ENCODE results near the gene ZNF385B.

The ZNF385B gene

GRCh38 chr2:179661986-179662385 is 199.4 kb downstream of the ZNF385B start:
- Histone ChIP-seq H3K4me1 (ENCODE audit: control insufficient read depth in 1 of 2, insufficient read depth in 2 of 2, low read length in 2 of 2) (no peaks in the 10 kb centered on the region), H2BK12ac (ENCODE audit: low read length) (no peak overlapping the region), H2BK5ac (ENCODE audit: low read depth, low read length, poor library complexity) (no peak overlapping the region), H3K27ac (ENCODE audit: low read depth, low read length) (no peak overlapping the region), H4K91ac (ENCODE audit: low read depth, low read length) (no peak overlapping the region), H2BK120ac (ENCODE audit: insufficient read depth, low read length, poor library complexity) (no peak overlapping the region), H3K4me3 (ENCODE audit: low read depth, low read length) (no peak overlapping the region), H3K4ac (ENCODE audit: low read depth, low read length) (no peak overlapping the region), H3K36me3 (ENCODE audit: control insufficient read depth in 1 of 2, insufficient read depth in 2 of 2, low read length in 2 of 2) (no peaks in the 10 kb centered on the region), H3K4me2 (ENCODE audit: low read length) (no peak overlapping the region), H3K9ac (ENCODE audit: low read length) (no peak overlapping the region), H4K12ac (ENCODE audit: low read depth, low read length) (no peak overlapping the region), H3K14ac (ENCODE audit: low read length) (no peak overlapping the region), H4K8ac (ENCODE audit: low read depth, low read length) (no peak overlapping the region), H2AFZ (ENCODE audit: insufficient read depth, low read length, poor library complexity) (no peak overlapping the region), H3K79me2 (ENCODE audit: control insufficient read depth, insufficient read depth, low read length, poor library complexity) (no peaks in the 10 kb centered on the region), H3K27me3 (ENCODE audit: insufficient read depth, low read length) (no peaks in the 10 kb centered on the region), H3K23ac (ENCODE audit: low read length) (no peak overlapping the region), H2AK5ac (ENCODE audit: low read length) (no peak overlapping the region), H3K79me1 (ENCODE audit: low read length) (no peaks in the 10 kb centered on the region), H3K9me3 (ENCODE audit: insufficient read depth, low read depth, low read length) (no peaks in the 10 kb centered on the region), H3K18ac (ENCODE audit: low read length) (no peak overlapping the region)
- no peak for DNase-seq
- no CpG with 5 or more reads among the region's 1 CpG for WGBS (ENCODE audit: extremely low coverage, insufficient coverage, insufficient read length)

GRCh38 chr2:179657068-179657595 is 204.3 kb downstream of the ZNF385B start:
- Histone ChIP-seq H3K4me2 (ENCODE audit: low read length) (no peak overlapping the region), H2BK5ac (ENCODE audit: low read depth, low read length, poor library complexity) (no peak overlapping the region), H3K14ac (ENCODE audit: low read length) (no peak overlapping the region), H3K79me2 (ENCODE audit: control insufficient read depth, insufficient read depth, low read length, poor library complexity) (no peaks in the 10 kb centered on the region), H4K91ac (ENCODE audit: low read depth, low read length) (no peak overlapping the region), H3K27ac (ENCODE audit: low read depth, low read length) (no peak overlapping the region), H3K4me1 (ENCODE audit: control insufficient read depth in 1 of 2, insufficient read depth in 2 of 2, low read length in 2 of 2) (no peaks in the 10 kb centered on the region), H3K9ac (ENCODE audit: low read length) (no peak overlapping the region), H2AK5ac (ENCODE audit: low read length) (no peak overlapping the region), H3K9me3 (ENCODE audit: insufficient read depth, low read depth, low read length) (no peaks in the 10 kb centered on the region), H3K18ac (ENCODE audit: low read length) (no peak overlapping the region), H3K4ac (ENCODE audit: low read depth, low read length) (no peak overlapping the region), H4K8ac (ENCODE audit: low read depth, low read length) (no peak overlapping the region), H4K12ac (ENCODE audit: low read depth, low read length) (no peak overlapping the region), H3K79me1 (ENCODE audit: low read length) (no peaks in the 10 kb centered on the region), H3K4me3 (ENCODE audit: low read depth, low read length) (no peak overlapping the region), H3K27me3 (ENCODE audit: insufficient read depth, low read length) (no peaks in the 10 kb centered on the region), H2BK12ac (ENCODE audit: low read length) (no peak overlapping the region), H3K23ac (ENCODE audit: low read length) (no peak overlapping the region), H3K36me3 (ENCODE audit: control insufficient read depth in 1 of 2, insufficient read depth in 2 of 2, low read length in 2 of 2) (no peaks in the 10 kb centered on the region), H2AFZ (ENCODE audit: insufficient read depth, low read length, poor library complexity) (no peak overlapping the region), H2BK120ac (ENCODE audit: insufficient read depth, low read length, poor library complexity) (no peak overlapping the region)
- WGBS (ENCODE audit: extremely low coverage, insufficient coverage, insufficient read length), result no CpG with 5 or more reads among the region's 6 CpGs
- DNase-seq, result no peak

- Histone ChIP-seq H3K27me3 (ENCODE audit: insufficient read depth, low read length) (no peaks in the 10 kb centered on the region), H3K4me3 (ENCODE audit: low read depth, low read length) (no peak overlapping the region), H2BK12ac (ENCODE audit: low read length) (no peak overlapping the region), H2AFZ (ENCODE audit: insufficient read depth, low read length, poor library complexity) (no peak overlapping the region), H3K9me3 (ENCODE audit: insufficient read depth, low read depth, low read length) (no peaks in the 10 kb centered on the region), H3K14ac (ENCODE audit: low read length) (no peak overlapping the region), H4K91ac (ENCODE audit: low read depth, low read length) (no peak overlapping the region), H3K4me1 (ENCODE audit: control insufficient read depth in 1 of 2, insufficient read depth in 2 of 2, low read length in 2 of 2) (no peaks in the 10 kb centered on the region), H3K27ac (ENCODE audit: low read depth, low read length) (no peak overlapping the region), H3K79me2 (ENCODE audit: control insufficient read depth, insufficient read depth, low read length, poor library complexity) (no peaks in the 10 kb centered on the region), H3K4ac (ENCODE audit: low read depth, low read length) (no peak overlapping the region), H2AK5ac (ENCODE audit: low read length) (no peak overlapping the region), H4K12ac (ENCODE audit: low read depth, low read length) (no peak overlapping the region), H3K36me3 (ENCODE audit: control insufficient read depth in 1 of 2, insufficient read depth in 2 of 2, low read length in 2 of 2) (no peaks in the 10 kb centered on the region), H3K23ac (ENCODE audit: low read length) (no peak overlapping the region), H3K4me2 (ENCODE audit: low read length) (no peak overlapping the region), H3K18ac (ENCODE audit: low read length) (no peak overlapping the region), H4K8ac (ENCODE audit: low read depth, low read length) (no peak overlapping the region), H3K9ac (ENCODE audit: low read length) (no peak overlapping the region), H3K79me1 (ENCODE audit: low read length) (no peaks in the 10 kb centered on the region), H2BK5ac (ENCODE audit: low read depth, low read length, poor library complexity) (no peak overlapping the region), H2BK120ac (ENCODE audit: insufficient read depth, low read length, poor library complexity) (no peak overlapping the region)
- no CpG with 5 or more reads among the region's 2 CpGs for WGBS (ENCODE audit: extremely low coverage, insufficient coverage, insufficient read length)
- DNase-seq, result no peak
Measured at GRCh38 chr2:179655627-179656026, 205.8 kb downstream of the ZNF385B start.

GRCh38 chr2:179654806-179655205 is 206.6 kb downstream of the ZNF385B start:
- Histone ChIP-seq H3K27ac (ENCODE audit: low read depth, low read length) (no peak overlapping the region), H3K79me2 (ENCODE audit: control insufficient read depth, insufficient read depth, low read length, poor library complexity) (no peaks in the 10 kb centered on the region), H4K12ac (ENCODE audit: low read depth, low read length) (no peak overlapping the region), H3K79me1 (ENCODE audit: low read length) (no peaks in the 10 kb centered on the region), H4K8ac (ENCODE audit: low read depth, low read length) (no peak overlapping the region), H3K4ac (ENCODE audit: low read depth, low read length) (no peak overlapping the region), H3K4me2 (ENCODE audit: low read length) (no peak overlapping the region), H4K91ac (ENCODE audit: low read depth, low read length) (no peak overlapping the region), H2BK5ac (ENCODE audit: low read depth, low read length, poor library complexity) (no peak overlapping the region), H3K4me1 (ENCODE audit: control insufficient read depth in 1 of 2, insufficient read depth in 2 of 2, low read length in 2 of 2) (no peaks in the 10 kb centered on the region), H2AK5ac (ENCODE audit: low read length) (no peak overlapping the region), H3K14ac (ENCODE audit: low read length) (no peak overlapping the region), H3K27me3 (ENCODE audit: insufficient read depth, low read length) (no peaks in the 10 kb centered on the region), H3K9me3 (ENCODE audit: insufficient read depth, low read depth, low read length) (no peaks in the 10 kb centered on the region), H2AFZ (ENCODE audit: insufficient read depth, low read length, poor library complexity) (no peak overlapping the region), H3K9ac (ENCODE audit: low read length) (no peak overlapping the region), H3K18ac (ENCODE audit: low read length) (no peak overlapping the region), H2BK120ac (ENCODE audit: insufficient read depth, low read length, poor library complexity) (no peak overlapping the region), H2BK12ac (ENCODE audit: low read length) (no peak overlapping the region), H3K23ac (ENCODE audit: low read length) (no peak overlapping the region), H3K36me3 (ENCODE audit: control insufficient read depth in 1 of 2, insufficient read depth in 2 of 2, low read length in 2 of 2) (no peaks in the 10 kb centered on the region), H3K4me3 (ENCODE audit: low read depth, low read length) (no peak overlapping the region)
- no CpG with 5 or more reads among the region's 2 CpGs for WGBS (ENCODE audit: extremely low coverage, insufficient coverage, insufficient read length)
- DNase-seq, result no peak
